HEK293 (cell line): ENCODE measurements around the gene TEP1.

Source experiments
- GLI4 ChIP-seq: fragments of 450-650 bp; formaldehyde crosslinking; IDR thresholded peaks from 2 replicates; pipeline ENCODE4 v1.5.1; 2016; ENCODE audit warnings: missing biosample characterization, missing genetic modification characterization
- KLF1 ChIP-seq: fragments of 450-650 bp; formaldehyde crosslinking; IDR thresholded peaks from 2 replicates; pipeline ENCODE4 v1.5.1; 2016; ENCODE audit warnings: missing biosample characterization, missing genetic modification characterization
- KLF9 ChIP-seq: fragments of 450-650 bp; formaldehyde crosslinking; IDR thresholded peaks from 2 replicates; pipeline ENCODE4 v1.5.1; 2016; ENCODE audit warnings: missing biosample characterization, missing genetic modification characterization, low read depth
- MEIS1 ChIP-seq: sonication (generic); formaldehyde crosslinking; IDR thresholded peaks from 2 replicates; pipeline ENCODE4 v1.8.1; 2022; ENCODE audit warnings: missing genetic modification reagents, mild to moderate bottlenecking, borderline replicate concordance
- MYNN ChIP-seq: fragments of 450-650 bp; formaldehyde crosslinking; IDR thresholded peaks from 2 replicates; pipeline ENCODE4 v1.5.1; 2016; ENCODE audit warnings: missing biosample characterization, missing genetic modification characterization, borderline replicate concordance
- SP3 ChIP-seq: fragments of 450-650 bp; formaldehyde crosslinking; IDR thresholded peaks from 2 replicates; pipeline ENCODE4 v1.5.1; 2016; ENCODE audit warnings: missing biosample characterization, missing genetic modification characterization
- TCF7L2 ChIP-seq: IDR thresholded peaks from 2 replicates; pipeline ENCODE4 v1.6.1; 2011; ENCODE audit warnings: low read depth, mild to moderate bottlenecking, inconsistent platforms, low read length, moderate library complexity, borderline replicate concordance
- TRIM28 ChIP-seq: IDR thresholded peaks from 2 replicates; pipeline ENCODE4 v1.6.1; 2011; ENCODE audit warnings: low read length, control low read depth, borderline replicate concordance
- ZBTB1 ChIP-seq: fragments of 450-650 bp; formaldehyde crosslinking; IDR thresholded peaks from 2 replicates; pipeline ENCODE4 v1.5.1; 2016; ENCODE audit warnings: missing biosample characterization, missing genetic modification characterization
- ZFHX2 ChIP-seq: fragments of 450-650 bp; formaldehyde crosslinking; conservative IDR thresholded peaks from 2 replicates; pipeline ENCODE4 v1.5.1; 2016; ENCODE audit warnings: missing biosample characterization, missing genetic modification characterization
- ZIC2 ChIP-seq: fragments of 450-650 bp; formaldehyde crosslinking; IDR thresholded peaks from 2 replicates; pipeline ENCODE4 v1.5.1; 2016; ENCODE audit warnings: missing biosample characterization, missing genetic modification characterization
- ZNF132 ChIP-seq: fragments of 450-650 bp; formaldehyde crosslinking; IDR thresholded peaks from 2 replicates; pipeline ENCODE4 v1.5.1; 2017; ENCODE audit warnings: missing biosample characterization, missing genetic modification characterization, borderline replicate concordance
- ZNF133 ChIP-seq: fragments of 450-650 bp; formaldehyde crosslinking; IDR thresholded peaks from 2 replicates; pipeline ENCODE4 v1.5.1; 2016; ENCODE audit warnings: missing biosample characterization, missing genetic modification characterization
- ZNF223 ChIP-seq: fragments of 450-650 bp; formaldehyde crosslinking; IDR thresholded peaks from 2 replicates; pipeline ENCODE4 v1.5.1; 2016; ENCODE audit warnings: missing biosample characterization, missing genetic modification characterization
- ZNF248 ChIP-seq: fragments of 450-650 bp; formaldehyde crosslinking; IDR thresholded peaks from 2 replicates; pipeline ENCODE4 v1.5.1; 2017; ENCODE audit warnings: missing biosample characterization, missing genetic modification characterization
- ZNF266 ChIP-seq: fragments of 450-650 bp; formaldehyde crosslinking; IDR thresholded peaks from 2 replicates; pipeline ENCODE4 v1.5.1; 2016; ENCODE audit warnings: missing biosample characterization, missing genetic modification characterization, low read depth
- ZNF341 ChIP-seq: fragments of 450-650 bp; formaldehyde crosslinking; IDR thresholded peaks from 2 replicates; pipeline ENCODE4; 2016; ENCODE audit warnings: low read depth, missing biosample characterization, missing genetic modification characterization
- ZNF366 ChIP-seq: fragments of 450-650 bp; formaldehyde crosslinking; conservative IDR thresholded peaks from 2 replicates; pipeline ENCODE4 v1.5.1; 2016; ENCODE audit warnings: missing biosample characterization, missing genetic modification characterization
- ZNF426 ChIP-seq: fragments of 450-650 bp; formaldehyde crosslinking; IDR thresholded peaks from 2 replicates; pipeline ENCODE4 v1.5.1; 2017; ENCODE audit warnings: missing biosample characterization, missing genetic modification characterization, mild to moderate bottlenecking, inconsistent platforms, moderate library complexity
- ZNF48 ChIP-seq: fragments of 450-650 bp; formaldehyde crosslinking; IDR thresholded peaks from 2 replicates; pipeline ENCODE4 v1.5.1; 2016; ENCODE audit warnings: missing biosample characterization, missing genetic modification characterization
- ZNF530 ChIP-seq: fragments of 450-650 bp; formaldehyde crosslinking; IDR thresholded peaks from 2 replicates; pipeline ENCODE4 v1.5.1; 2016; ENCODE audit warnings: low read depth, missing biosample characterization, missing genetic modification characterization
- ZNF571 ChIP-seq: fragments of 450-650 bp; formaldehyde crosslinking; IDR thresholded peaks from 2 replicates; pipeline ENCODE4 v1.5.0; 2017; ENCODE audit warnings: missing biosample characterization, missing genetic modification characterization
- ZNF596 ChIP-seq: fragments of 450-650 bp; IDR thresholded peaks from 2 replicates; pipeline ENCODE4 v1.5.0; 2018; ENCODE audit warnings: missing biosample characterization, mild to moderate bottlenecking, missing genetic modification characterization, moderate library complexity
- ZNF600 ChIP-seq: fragments of 450-650 bp; formaldehyde crosslinking; IDR thresholded peaks from 2 replicates; pipeline ENCODE4 v1.5.1; 2016; ENCODE audit warnings: missing biosample characterization, missing genetic modification characterization
- ZNF707 ChIP-seq: fragments of 450-650 bp; formaldehyde crosslinking; IDR thresholded peaks from 2 replicates; pipeline ENCODE4 v1.5.1; 2016; ENCODE audit warnings: missing biosample characterization, missing genetic modification characterization
- ZNF785 ChIP-seq: fragments of 450-650 bp; formaldehyde crosslinking; IDR thresholded peaks from 2 replicates; pipeline ENCODE4 v1.5.1; 2016; ENCODE audit warnings: missing biosample characterization, missing genetic modification characterization
- TF ChIP-seq, protein P1 (sequence below): fragments of 450-650 bp; formaldehyde crosslinking; IDR thresholded peaks from 2 replicates; pipeline ENCODE4 v1.5.1; 2016; ENCODE audit warnings: missing biosample characterization, missing genetic modification characterization
- TF ChIP-seq, protein P2 (sequence below): fragments of 450-650 bp; formaldehyde crosslinking; IDR thresholded peaks from 2 replicates; pipeline ENCODE4 v1.5.1; 2016; ENCODE audit warnings: missing biosample characterization, missing genetic modification characterization
- TF ChIP-seq, protein P3 (sequence below): fragments of 450-650 bp; formaldehyde crosslinking; IDR thresholded peaks from 2 replicates; pipeline ENCODE4 v1.5.1; 2016; ENCODE audit warnings: missing biosample characterization, missing genetic modification characterization
- TF ChIP-seq, protein P4 (sequence below): fragments of 450-650 bp; formaldehyde crosslinking; IDR thresholded peaks from 2 replicates; pipeline ENCODE4 v1.5.1; 2017; ENCODE audit warnings: missing biosample characterization, missing genetic modification characterization
- TF ChIP-seq, protein P5 (sequence below): fragments of 450-650 bp; formaldehyde crosslinking; IDR thresholded peaks from 2 replicates; pipeline ENCODE4 v1.5.1; 2016; ENCODE audit warnings: missing biosample characterization, missing genetic modification characterization, low read depth
- TF ChIP-seq, protein P6 (sequence below): fragments of 450-650 bp; formaldehyde crosslinking; IDR thresholded peaks from 2 replicates; pipeline ENCODE4 v1.5.1; 2016; ENCODE audit warnings: missing biosample characterization, missing genetic modification characterization

Gene TEP1

DNA sequence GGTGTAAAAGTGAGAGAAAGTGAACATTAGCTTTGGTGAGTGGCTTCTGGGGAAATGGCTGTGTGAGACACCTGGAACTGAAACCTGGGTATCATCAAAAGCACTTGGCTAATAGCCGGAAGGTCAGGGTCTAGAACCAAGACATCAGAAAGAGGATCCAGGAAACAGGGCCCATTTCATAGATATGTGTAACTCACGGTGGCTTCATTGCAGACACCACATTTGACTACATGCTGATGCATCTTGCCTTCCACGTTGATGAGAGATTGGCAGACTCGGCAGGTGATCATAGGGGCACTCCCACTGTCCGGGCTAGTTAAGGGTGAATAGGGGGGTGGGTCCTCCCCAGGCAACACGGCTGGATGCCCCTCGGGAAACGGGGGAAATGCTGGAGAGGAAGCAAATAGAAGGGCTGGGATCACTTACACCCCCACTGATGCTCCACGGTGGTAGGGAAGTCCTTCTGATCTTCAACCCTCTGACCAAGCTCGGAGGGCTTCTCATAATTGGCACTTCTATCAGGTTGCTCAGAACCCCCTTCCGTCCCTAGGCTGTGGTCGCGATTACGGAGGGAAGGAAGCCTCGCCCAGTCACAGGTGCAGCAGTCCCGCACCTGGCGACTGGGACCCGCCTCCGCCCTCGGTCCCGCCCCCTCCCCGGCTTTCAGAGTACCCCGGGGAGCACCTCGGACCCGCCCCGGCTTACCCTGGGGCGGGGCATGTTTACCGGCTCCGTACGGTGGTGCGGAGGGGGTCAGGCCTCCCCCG is 47.3 kb upstream of the TEP1 start (continued):
- no peak for TF ChIP-seq ZNF530 (tag by site-specific recombination)
- TF ChIP-seq ZFHX2 (tag by site-specific recombination): 0 out of 2 replicates have a peak, but pooled peaks have one; percentile 11
- TF ChIP-seq ZNF600 (tag by site-specific recombination): no peak
- TF ChIP-seq ZNF785 (tag by site-specific recombination): no peak
- TF ChIP-seq KLF1 (tag by site-specific recombination): 0 out of 2 replicates have a peak, but pooled peaks have one; percentile 42
- TF ChIP-seq GLI4: no peak
- no peak for TF ChIP-seq ZNF366
- TF ChIP-seq MEIS1 (CRISPR knock-in tag): no peak
- peak; percentile 76 for TF ChIP-seq KLF9 (tag by site-specific recombination)
- TF ChIP-seq ZNF266 (tag by site-specific recombination): no peak
- TF ChIP-seq TRIM28: no peak
- no peak for TF ChIP-seq ZNF596 (tag by site-specific recombination)
- TF ChIP-seq ZNF341: 0 out of 2 replicates have a peak, but pooled peaks have one; percentile 44
- peak; percentile 55; the same call in 1 of the 2 replicates for TF ChIP-seq SP3 (tag by site-specific recombination)
- TF ChIP-seq, protein P1, sequence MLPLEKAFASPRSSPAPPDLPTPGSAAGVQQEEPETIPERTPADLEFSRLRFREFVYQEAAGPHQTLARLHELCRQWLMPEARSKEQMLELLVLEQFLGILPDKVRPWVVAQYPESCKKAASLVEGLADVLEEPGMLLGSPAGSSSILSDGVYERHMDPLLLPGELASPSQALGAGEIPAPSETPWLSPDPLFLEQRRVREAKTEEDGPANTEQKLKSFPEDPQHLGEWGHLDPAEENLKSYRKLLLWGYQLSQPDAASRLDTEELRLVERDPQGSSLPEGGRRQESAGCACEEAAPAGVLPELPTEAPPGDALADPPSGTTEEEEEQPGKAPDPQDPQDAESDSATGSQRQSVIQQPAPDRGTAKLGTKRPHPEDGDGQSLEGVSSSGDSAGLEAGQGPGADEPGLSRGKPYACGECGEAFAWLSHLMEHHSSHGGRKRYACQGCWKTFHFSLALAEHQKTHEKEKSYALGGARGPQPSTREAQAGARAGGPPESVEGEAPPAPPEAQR (tag by site-specific recombination): no peak
- TF ChIP-seq, protein P2, sequence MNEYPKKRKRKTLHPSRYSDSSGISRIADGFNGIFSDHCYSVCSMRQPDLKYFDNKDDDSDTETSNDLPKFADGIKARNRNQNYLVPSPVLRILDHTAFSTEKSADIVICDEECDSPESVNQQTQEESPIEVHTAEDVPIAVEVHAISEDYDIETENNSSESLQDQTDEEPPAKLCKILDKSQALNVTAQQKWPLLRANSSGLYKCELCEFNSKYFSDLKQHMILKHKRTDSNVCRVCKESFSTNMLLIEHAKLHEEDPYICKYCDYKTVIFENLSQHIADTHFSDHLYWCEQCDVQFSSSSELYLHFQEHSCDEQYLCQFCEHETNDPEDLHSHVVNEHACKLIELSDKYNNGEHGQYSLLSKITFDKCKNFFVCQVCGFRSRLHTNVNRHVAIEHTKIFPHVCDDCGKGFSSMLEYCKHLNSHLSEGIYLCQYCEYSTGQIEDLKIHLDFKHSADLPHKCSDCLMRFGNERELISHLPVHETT (tag by site-specific recombination): no peak
- TF ChIP-seq, protein P3, sequence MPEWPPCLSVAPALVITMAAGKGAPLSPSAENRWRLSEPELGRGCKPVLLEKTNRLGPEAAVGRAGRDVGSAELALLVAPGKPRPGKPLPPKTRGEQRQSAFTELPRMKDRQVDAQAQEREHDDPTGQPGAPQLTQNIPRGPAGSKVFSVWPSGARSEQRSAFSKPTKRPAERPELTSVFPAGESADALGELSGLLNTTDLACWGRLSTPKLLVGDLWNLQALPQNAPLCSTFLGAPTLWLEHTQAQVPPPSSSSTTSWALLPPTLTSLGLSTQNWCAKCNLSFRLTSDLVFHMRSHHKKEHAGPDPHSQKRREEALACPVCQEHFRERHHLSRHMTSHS (tag by site-specific recombination): no peak
- TF ChIP-seq ZNF248 (tag by site-specific recombination): no peak
- TF ChIP-seq ZNF48 (tag by site-specific recombination): no peak
- TF ChIP-seq TCF7L2: no peak
- TF ChIP-seq, protein P4, sequence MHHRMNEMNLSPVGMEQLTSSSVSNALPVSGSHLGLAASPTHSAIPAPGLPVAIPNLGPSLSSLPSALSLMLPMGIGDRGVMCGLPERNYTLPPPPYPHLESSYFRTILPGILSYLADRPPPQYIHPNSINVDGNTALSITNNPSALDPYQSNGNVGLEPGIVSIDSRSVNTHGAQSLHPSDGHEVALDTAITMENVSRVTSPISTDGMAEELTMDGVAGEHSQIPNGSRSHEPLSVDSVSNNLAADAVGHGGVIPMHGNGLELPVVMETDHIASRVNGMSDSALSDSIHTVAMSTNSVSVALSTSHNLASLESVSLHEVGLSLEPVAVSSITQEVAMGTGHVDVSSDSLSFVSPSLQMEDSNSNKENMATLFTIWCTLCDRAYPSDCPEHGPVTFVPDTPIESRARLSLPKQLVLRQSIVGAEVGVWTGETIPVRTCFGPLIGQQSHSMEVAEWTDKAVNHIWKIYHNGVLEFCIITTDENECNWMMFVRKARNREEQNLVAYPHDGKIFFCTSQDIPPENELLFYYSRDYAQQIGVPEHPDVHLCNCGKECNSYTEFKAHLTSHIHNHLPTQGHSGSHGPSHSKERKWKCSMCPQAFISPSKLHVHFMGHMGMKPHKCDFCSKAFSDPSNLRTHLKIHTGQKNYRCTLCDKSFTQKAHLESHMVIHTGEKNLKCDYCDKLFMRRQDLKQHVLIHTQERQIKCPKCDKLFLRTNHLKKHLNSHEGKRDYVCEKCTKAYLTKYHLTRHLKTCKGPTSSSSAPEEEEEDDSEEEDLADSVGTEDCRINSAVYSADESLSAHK (tag by site-specific recombination): no peak
- TF ChIP-seq ZIC2 (tag by site-specific recombination): 0 out of 2 replicates have a peak, but pooled peaks have one; percentile 5
- TF ChIP-seq ZNF571 (tag by site-specific recombination): no peak
- no peak for TF ChIP-seq ZNF132 (tag by site-specific recombination)
- no peak for TF ChIP-seq ZBTB1 (tag by site-specific recombination)
- TF ChIP-seq, protein P5, sequence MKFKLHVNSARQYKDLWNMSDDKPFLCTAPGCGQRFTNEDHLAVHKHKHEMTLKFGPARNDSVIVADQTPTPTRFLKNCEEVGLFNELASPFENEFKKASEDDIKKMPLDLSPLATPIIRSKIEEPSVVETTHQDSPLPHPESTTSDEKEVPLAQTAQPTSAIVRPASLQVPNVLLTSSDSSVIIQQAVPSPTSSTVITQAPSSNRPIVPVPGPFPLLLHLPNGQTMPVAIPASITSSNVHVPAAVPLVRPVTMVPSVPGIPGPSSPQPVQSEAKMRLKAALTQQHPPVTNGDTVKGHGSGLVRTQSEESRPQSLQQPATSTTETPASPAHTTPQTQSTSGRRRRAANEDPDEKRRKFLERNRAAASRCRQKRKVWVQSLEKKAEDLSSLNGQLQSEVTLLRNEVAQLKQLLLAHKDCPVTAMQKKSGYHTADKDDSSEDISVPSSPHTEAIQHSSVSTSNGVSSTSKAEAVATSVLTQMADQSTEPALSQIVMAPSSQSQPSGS (tag by site-specific recombination): no peak
- TF ChIP-seq ZNF426: no peak
- no peak for TF ChIP-seq ZNF133 (tag by site-specific recombination)
- no peak for TF ChIP-seq ZNF223 (tag by site-specific recombination)
- TF ChIP-seq, protein P6, sequence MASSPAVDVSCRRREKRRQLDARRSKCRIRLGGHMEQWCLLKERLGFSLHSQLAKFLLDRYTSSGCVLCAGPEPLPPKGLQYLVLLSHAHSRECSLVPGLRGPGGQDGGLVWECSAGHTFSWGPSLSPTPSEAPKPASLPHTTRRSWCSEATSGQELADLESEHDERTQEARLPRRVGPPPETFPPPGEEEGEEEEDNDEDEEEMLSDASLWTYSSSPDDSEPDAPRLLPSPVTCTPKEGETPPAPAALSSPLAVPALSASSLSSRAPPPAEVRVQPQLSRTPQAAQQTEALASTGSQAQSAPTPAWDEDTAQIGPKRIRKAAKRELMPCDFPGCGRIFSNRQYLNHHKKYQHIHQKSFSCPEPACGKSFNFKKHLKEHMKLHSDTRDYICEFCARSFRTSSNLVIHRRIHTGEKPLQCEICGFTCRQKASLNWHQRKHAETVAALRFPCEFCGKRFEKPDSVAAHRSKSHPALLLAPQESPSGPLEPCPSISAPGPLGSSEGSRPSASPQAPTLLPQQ (tag by site-specific recombination): no peak
- TF ChIP-seq MYNN (tag by site-specific recombination): no peak
- TF ChIP-seq ZNF707 (tag by site-specific recombination): no peak
